Body of pancreas (tissue), 4 donors: Measurements from ENCODE around the gene PP2D1. TPM values are rescaled to one million over a fixed set of nuclear protein-coding genes. Genes with fewer than 3 reads are reported as not detected.

Source experiments
- ATAC-seq: fragments of 150-250 bp; one replicate; pipeline ENCODE4 v1.9.1; 2016
- DNase-seq, 4 donors: peaks; one replicate each; pipeline ENCODE4 v3.0.0-alpha.2; 2019
- H3K27ac ChIP-seq, 4 donors: fragments of 200-600 bp; sonication (generic); 1 replicate in 3 of 4; 2 replicates in 1 of 4; pipeline versions ENCODE4 v1.5.1 to v1.6.1; 2016 to 2019; ENCODE audit warnings: mild to moderate bottlenecking in 1 of 4, mixed read lengths in 1 of 4, moderate library complexity in 1 of 4
- H3K27me3 ChIP-seq, 2 donors: fragments of 200-600 bp; sonication (generic); one replicate each; pipeline ENCODE4 v1.6.0; 2016; ENCODE audit warnings: mild to moderate bottlenecking in 1 of 2
- H3K36me3 ChIP-seq, 2 donors: fragments of 200-600 bp; sonication (generic); replicated peaks in 1 of 2; 2 replicates each; pipeline ENCODE4 v1.5.1; 2016; ENCODE audit warnings: low read depth in 2 of 2; ENCODE audit not compliant: insufficient read depth in 1 of 2
- H3K4me1 ChIP-seq: fragments of 200-600 bp; sonication (generic); one replicate; pipeline ENCODE4 v1.6.0; 2016
- H3K4me3 ChIP-seq, 2 donors: fragments of 200-600 bp; sonication (generic); 1 replicate in 1 of 2; 2 replicates in 1 of 2; pipeline ENCODE4 v1.5.1; 2016 to 2019
- H3K9me3 ChIP-seq, 3 donors: fragments of 200-600 bp; sonication (generic); 1 replicate in 2 of 3; 2 replicates in 1 of 3; pipeline ENCODE4 v1.5.1; 2016
- POLR2A ChIP-seq, 3 donors: fragments of 450-650 bp; IDR thresholded peaks; one replicate each; pipeline ENCODE4 v1.6.1; 2016; ENCODE audit warnings: antibody characterized with exemption in 3 of 3, mild to moderate bottlenecking in 2 of 3
- WGBS, 2 donors: methylation state at CpG; one replicate each; pipeline ENCODE4 v1.1.5; 2017; 5-methylcytosine and 5-hydroxymethylcytosine counted together
- intact Hi-C: fragments of 100-400 bp; cut with DNase I; formaldehyde crosslinking; loops from one replicate; pipeline ENCODE4 v1.15.1; 2023
- total RNA-seq, 2 donors: library from RNA; depleted of rRNA; stranded (reverse); fragments of >200 nt; gene quantifications; one replicate each; pipeline ENCODE4 v1.1.0, GENCODE V29; 2016
- TF ChIP-seq, protein P1 (sequence below), 7 experiments: fragments of 450-650 bp in 4 of 7; fragments of 200-600 bp in 3 of 7; sonication (generic) in 3 of 7; IDR thresholded peaks; one replicate each; pipeline ENCODE4 v1.5.1; 2016 to 2019; ENCODE audit warnings: antibody characterized with exemption in 7 of 7

Gene PP2D1
- total RNA-seq, 2 donors from 2014 or later, result not detected

DNA sequence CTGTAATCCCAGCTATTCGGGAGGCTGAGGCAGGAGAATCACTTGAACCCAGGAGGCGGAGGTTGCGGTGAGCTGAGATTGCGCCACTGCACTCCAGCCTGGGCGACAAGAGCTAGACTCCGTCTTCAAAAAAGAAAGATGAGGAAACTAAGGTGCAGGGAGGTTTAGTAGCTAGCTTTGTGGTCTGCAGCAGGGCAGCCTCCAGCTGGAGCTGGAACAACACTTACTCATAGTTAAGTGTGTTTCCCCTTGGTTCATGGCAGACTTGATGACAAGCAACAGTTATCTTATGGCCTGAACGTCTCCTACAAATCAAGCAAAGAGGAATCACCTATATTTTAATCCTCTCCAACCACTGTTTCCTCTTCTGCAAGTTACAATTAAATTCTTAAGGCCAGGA lies 40.8 kb upstream of the PP2D1 start:
- DNase-seq, result no peak
- Histone ChIP-seq H3K27ac (no peak overlapping the region), H3K9me3 (no peaks in the 10 kb centered on the region), H3K36me3 (no peaks in the 10 kb centered on the region), H3K4me1 (peaks cover 28% of the 10 kb centered on the region), H3K4me3 (no peak overlapping the region), H3K27me3 (no peaks in the 10 kb centered on the region)
- intact Hi-C loops, result no loop called here
- 90 to 93% methylated on average over 7 of the region's 7 CpGs for WGBS, 2 donors
- ATAC-seq, result no peak
- TF ChIP-seq POLR2A (IDR thresholded peaks at IDR 0.05), result no peak
- TF ChIP-seq, protein P1, sequence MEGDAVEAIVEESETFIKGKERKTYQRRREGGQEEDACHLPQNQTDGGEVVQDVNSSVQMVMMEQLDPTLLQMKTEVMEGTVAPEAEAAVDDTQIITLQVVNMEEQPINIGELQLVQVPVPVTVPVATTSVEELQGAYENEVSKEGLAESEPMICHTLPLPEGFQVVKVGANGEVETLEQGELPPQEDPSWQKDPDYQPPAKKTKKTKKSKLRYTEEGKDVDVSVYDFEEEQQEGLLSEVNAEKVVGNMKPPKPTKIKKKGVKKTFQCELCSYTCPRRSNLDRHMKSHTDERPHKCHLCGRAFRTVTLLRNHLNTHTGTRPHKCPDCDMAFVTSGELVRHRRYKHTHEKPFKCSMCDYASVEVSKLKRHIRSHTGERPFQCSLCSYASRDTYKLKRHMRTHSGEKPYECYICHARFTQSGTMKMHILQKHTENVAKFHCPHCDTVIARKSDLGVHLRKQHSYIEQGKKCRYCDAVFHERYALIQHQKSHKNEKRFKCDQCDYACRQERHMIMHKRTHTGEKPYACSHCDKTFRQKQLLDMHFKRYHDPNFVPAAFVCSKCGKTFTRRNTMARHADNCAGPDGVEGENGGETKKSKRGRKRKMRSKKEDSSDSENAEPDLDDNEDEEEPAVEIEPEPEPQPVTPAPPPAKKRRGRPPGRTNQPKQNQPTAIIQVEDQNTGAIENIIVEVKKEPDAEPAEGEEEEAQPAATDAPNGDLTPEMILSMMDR (IDR thresholded peaks at IDR 0.05), result no peak

DNA sequence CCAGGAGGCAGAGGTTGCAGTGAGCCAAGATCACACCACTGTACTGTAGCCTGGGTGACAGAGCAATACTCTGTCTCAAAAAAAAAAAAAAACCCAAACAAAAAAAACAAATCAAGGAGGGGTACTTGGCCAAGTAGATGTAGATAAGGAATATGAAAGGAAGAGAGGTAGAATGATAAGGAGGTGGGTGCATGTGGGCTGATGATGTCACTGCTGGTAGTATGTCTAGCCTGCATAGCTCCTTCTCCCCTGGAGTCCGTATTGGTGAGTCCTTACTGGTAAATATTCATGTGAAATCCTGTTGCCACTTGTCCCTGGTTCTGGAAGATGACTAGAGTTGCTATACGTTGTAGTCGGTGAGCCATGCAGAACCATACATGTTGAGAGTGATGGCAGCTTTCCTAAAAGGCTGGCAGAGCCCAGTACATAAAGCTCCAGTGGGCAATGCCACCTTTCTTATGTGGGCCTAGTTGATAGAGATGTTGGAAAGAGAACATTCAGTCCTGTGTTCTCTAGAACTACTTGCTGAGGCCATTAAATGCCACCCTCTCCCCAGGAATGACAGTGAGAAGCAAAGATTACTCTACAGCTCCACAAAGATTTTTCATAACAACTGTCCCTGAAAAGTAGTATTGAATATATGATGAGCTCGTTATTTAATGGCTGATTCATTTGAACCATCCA lies 39.2 kb upstream of the PP2D1 start:
- H3K9me3 ChIP-seq, result no peaks in the 10 kb centered on the region
- peaks cover 14% of the 10 kb centered on the region for H3K4me1 ChIP-seq
- no peaks in the 10 kb centered on the region for H3K27me3 ChIP-seq
- TF ChIP-seq, protein P1 (IDR thresholded peaks at IDR 0.05), result no peak
- TF ChIP-seq POLR2A (IDR thresholded peaks at IDR 0.05), result no peak
- ATAC-seq, result no peak
- H3K4me3 ChIP-seq, result no peak overlapping the region
- no peaks in the 10 kb centered on the region for H3K36me3 ChIP-seq
- no peak for DNase-seq
- intact Hi-C loops, result no loop called here
- no peak overlapping the region for H3K27ac ChIP-seq
- 81 to 90% methylated on average over 4 of the region's 4 CpGs for WGBS, 2 donors

DNA sequence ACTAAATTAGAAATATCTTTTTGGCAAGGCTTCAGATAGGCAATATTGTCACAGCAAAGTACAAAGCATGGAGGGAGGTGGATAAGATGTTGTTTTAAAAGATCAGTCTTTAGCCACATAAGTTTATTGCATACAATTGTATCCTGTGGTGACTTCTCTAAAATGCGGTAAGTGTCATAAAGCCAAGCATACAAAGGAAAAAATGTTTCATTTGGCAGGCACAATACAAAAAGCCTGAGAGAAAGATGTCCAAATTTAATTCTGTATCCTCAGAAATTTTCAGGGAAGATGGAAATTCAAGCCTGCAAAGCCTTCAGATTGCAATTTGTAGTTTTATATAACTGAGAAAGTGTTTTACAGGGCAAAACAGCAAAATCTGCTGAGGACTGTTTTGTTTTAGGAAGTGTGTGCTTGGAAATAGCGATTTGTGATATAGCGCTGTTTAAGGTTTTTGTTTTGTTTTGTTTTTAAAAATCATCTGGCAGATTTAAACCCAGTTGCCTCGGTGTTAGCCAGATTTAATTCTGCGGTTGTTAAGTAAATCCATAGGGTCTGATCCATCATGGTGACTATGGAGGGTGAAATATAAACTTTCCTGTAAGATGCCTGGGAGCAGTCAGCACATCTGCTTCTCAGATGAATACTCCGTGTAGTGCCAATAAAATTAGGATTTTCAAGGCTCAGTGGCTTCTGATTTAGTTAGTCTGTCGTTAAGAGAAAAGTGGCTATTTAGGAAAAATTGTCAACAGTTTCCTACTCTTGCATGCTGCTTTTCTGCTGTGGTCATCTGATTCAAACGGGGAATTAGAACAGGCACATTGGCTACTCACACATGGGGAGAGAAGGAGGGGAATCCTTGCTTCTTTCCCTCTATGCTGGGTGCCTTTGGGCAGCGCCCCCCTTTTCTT lies 36.2 kb upstream of the PP2D1 start:
- H3K4me1 ChIP-seq, result peaks cover 15% of the 10 kb centered on the region

DNA sequence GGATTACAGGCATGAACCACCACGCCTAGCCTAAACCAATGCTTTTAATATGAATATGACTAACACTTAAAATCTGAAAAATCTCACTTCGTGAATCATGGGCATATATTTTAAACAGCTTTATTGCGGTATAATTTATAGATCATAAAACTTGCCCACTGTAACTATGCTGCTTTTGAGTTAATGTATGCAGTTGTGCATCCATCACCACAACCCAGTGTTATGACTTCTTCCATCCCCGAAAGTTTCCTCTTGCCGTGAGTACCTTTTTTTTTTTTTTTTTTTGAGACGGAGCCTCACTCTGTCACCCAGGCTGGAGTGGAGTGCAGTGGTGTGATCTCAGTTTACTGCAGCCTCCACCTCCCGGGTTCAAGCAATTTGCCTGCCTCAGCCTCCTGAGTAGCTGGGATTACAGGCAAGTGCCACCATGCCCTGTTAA lies 35.3 kb upstream of the PP2D1 start:
- Histone ChIP-seq H3K36me3 (no peaks in the 10 kb centered on the region), H3K27ac (no peak overlapping the region), H3K4me1 (peaks cover 24% of the 10 kb centered on the region), H3K27me3 (no peaks in the 10 kb centered on the region), H3K4me3 (no peak overlapping the region), H3K9me3 (no peaks in the 10 kb centered on the region)
- ATAC-seq (no peak), DNase-seq (no peak)
- TF ChIP-seq POLR2A (IDR thresholded peaks at IDR 0.05), result no peak
- TF ChIP-seq, protein P1 (IDR thresholded peaks at IDR 0.05), result no peak
- intact Hi-C loops, result no loop called here
- WGBS, 2 donors, result 91 to 94% methylated on average over 7 of the region's 7 CpGs

More for the DNA sequence above, 36.2 kb upstream of the PP2D1 start:
- Histone ChIP-seq H3K27ac (no peak overlapping the region), H3K4me3 (no peak overlapping the region), H3K27me3 (no peaks in the 10 kb centered on the region), H3K9me3 (no peaks in the 10 kb centered on the region), H3K36me3 (no peaks in the 10 kb centered on the region)
- ATAC-seq (no peak), DNase-seq (no peak)
- 64 to 83% methylated on average over 9 of the region's 9 CpGs for WGBS, 2 donors
- intact Hi-C loops, result no loop called here
- no peak for TF ChIP-seq POLR2A (IDR thresholded peaks at IDR 0.05)
- TF ChIP-seq, protein P1 (IDR thresholded peaks at IDR 0.05), result no peak
